H9 (cell line): Measurements from ENCODE around the gene PGAM4. TPM values are rescaled to one million over a fixed set of nuclear protein-coding genes. Genes with fewer than 3 reads are reported as not detected.

Experiments
- DNase-seq: peaks from one replicate; pipeline ENCODE4 v3.0.0-alpha.2; 2017
- H2AFZ ChIP-seq: one replicate; pipeline ENCODE4 v1.6.1; 2013; ENCODE audit warnings: mild to moderate bottlenecking, low read length, control low read depth, moderate library complexity
- H2AK5ac ChIP-seq: 2 replicates; pipeline ENCODE4 v1.6.1; 2013; ENCODE audit warnings: low read length, control low read depth, mixed read lengths; ENCODE audit not compliant: insufficient read length
- H2BK120ac ChIP-seq: one replicate; pipeline ENCODE4 v1.6.1; 2013; ENCODE audit warnings: low read depth, mild to moderate bottlenecking, low read length, control low read depth, inconsistent platforms; ENCODE audit not compliant: poor library complexity, severe bottlenecking
- H2BK12ac ChIP-seq: 2 replicates; pipeline ENCODE4 v1.6.1; 2013; ENCODE audit warnings: low read length, control low read depth, mixed read lengths, low read depth; ENCODE audit not compliant: insufficient read length
- H2BK15ac ChIP-seq: 2 replicates; pipeline ENCODE4 v1.6.1; 2013; ENCODE audit warnings: low read depth, low read length, control low read depth
- H2BK20ac ChIP-seq: one replicate; pipeline ENCODE4 v1.6.1; 2013; ENCODE audit warnings: low read depth, mild to moderate bottlenecking, low read length, control low read depth, inconsistent platforms; ENCODE audit not compliant: poor library complexity, severe bottlenecking
- H2BK5ac ChIP-seq: 2 replicates; pipeline ENCODE4 v1.6.1; 2013; ENCODE audit warnings: low read length, control low read depth, mixed read lengths; ENCODE audit not compliant: insufficient read length
- H3K14ac ChIP-seq: 2 replicates; pipeline ENCODE4 v1.6.1; 2013; ENCODE audit warnings: low read length, control low read depth; ENCODE audit not compliant: insufficient read depth
- H3K18ac ChIP-seq: 2 replicates; pipeline ENCODE4 v1.6.1; 2013; ENCODE audit warnings: low read depth, mild to moderate bottlenecking, mixed read lengths, low read length, control low read depth; ENCODE audit not compliant: insufficient read length
- H3K23ac ChIP-seq: 2 replicates; pipeline ENCODE4 v1.6.1; 2013; ENCODE audit warnings: low read length, control low read depth, mixed read lengths, low read depth; ENCODE audit not compliant: insufficient read length
- H3K23me2 ChIP-seq: 2 replicates; pipeline ENCODE4 v1.6.1; 2013; ENCODE audit warnings: low read depth, mild to moderate bottlenecking, mixed read lengths, low read length, control low read depth; ENCODE audit not compliant: insufficient read length, poor library complexity, severe bottlenecking
- H3K27ac ChIP-seq: 2 replicates; pipeline ENCODE4 v1.5.1; 2013; ENCODE audit warnings: low read length, control low read depth, mixed read lengths, low read depth; ENCODE audit not compliant: insufficient read length
- H3K27me3 ChIP-seq: 2 replicates; pipeline ENCODE4 v1.6.1; 2013; ENCODE audit warnings: low read length, control low read depth, inconsistent platforms; ENCODE audit not compliant: insufficient read depth
- H3K4ac ChIP-seq: 2 replicates; pipeline ENCODE4 v1.6.1; 2013; ENCODE audit warnings: low read depth, mild to moderate bottlenecking, control low read depth, inconsistent platforms, low read length, moderate library complexity
- H3K4me1 ChIP-seq: 2 replicates; pipeline ENCODE4 v1.6.1; 2013; ENCODE audit warnings: low read length, control low read depth, inconsistent platforms; ENCODE audit not compliant: insufficient read depth
- H3K4me2 ChIP-seq: 2 replicates; pipeline ENCODE4 v1.6.1; 2013; ENCODE audit warnings: low read length, control low read depth, mixed read lengths; ENCODE audit not compliant: insufficient read length, insufficient read depth
- H3K56ac ChIP-seq: 2 replicates; pipeline ENCODE4 v1.6.1; 2013; ENCODE audit warnings: low read depth, mild to moderate bottlenecking, mixed read lengths, low read length, control low read depth; ENCODE audit not compliant: insufficient read length
- H3K79me1 ChIP-seq: 2 replicates; pipeline ENCODE4 v1.6.1; 2013; ENCODE audit warnings: low read depth, mild to moderate bottlenecking, moderate library complexity, low read length, control low read depth, inconsistent platforms; ENCODE audit not compliant: insufficient read depth, poor library complexity, severe bottlenecking
- H3K79me2 ChIP-seq: 2 replicates; pipeline ENCODE4 v1.6.1; 2013; ENCODE audit warnings: low read length, control low read depth, inconsistent platforms; ENCODE audit not compliant: insufficient read depth
- H3K9ac ChIP-seq: 2 replicates; pipeline ENCODE4 v1.6.1; 2013; ENCODE audit warnings: low read length, control low read depth, mixed read lengths; ENCODE audit not compliant: insufficient read length; ENCODE audit errors: extremely low read depth
- H3K9me3 ChIP-seq: one replicate; pipeline ENCODE4 v1.6.1; 2013; ENCODE audit warnings: low read depth, low read length, inconsistent platforms; ENCODE audit not compliant: control insufficient read depth
- H3T11ph ChIP-seq: one replicate; pipeline ENCODE4 v1.6.1; 2013; ENCODE audit warnings: mild to moderate bottlenecking, low read length, control low read depth, inconsistent platforms
- H4K20me1 ChIP-seq: one replicate; pipeline ENCODE4 v1.6.1; 2013; ENCODE audit not compliant: control insufficient read depth, insufficient read length, insufficient read depth
- H4K5ac ChIP-seq: 2 replicates; pipeline ENCODE4 v1.6.1; 2013; ENCODE audit warnings: low read depth, mild to moderate bottlenecking, mixed read lengths, low read length, control low read depth; ENCODE audit not compliant: insufficient read length
- H4K8ac ChIP-seq: replicated peaks from 2 replicates; pipeline ENCODE4 v1.6.1; 2013; ENCODE audit warnings: low read length, control low read depth, mixed read lengths, low read depth; ENCODE audit not compliant: insufficient read length
- H4K91ac ChIP-seq: 2 replicates; pipeline ENCODE4 v1.6.1; 2013; ENCODE audit warnings: low read depth, mild to moderate bottlenecking, moderate library complexity, mixed read lengths, low read length, control low read depth; ENCODE audit not compliant: insufficient read length
- H3K27ac Mint-ChIP-seq, 3 experiments: 2 replicates in 2 of 3; 3 replicates in 1 of 3; pipeline ENCODE4 v1.8.0; 2020 to 2021; ENCODE audit warnings: mixed read lengths in 3 of 3, mild to moderate bottlenecking in 1 of 3, moderate library complexity in 1 of 3
- H3K27me3 Mint-ChIP-seq: 2 replicates; pipeline ENCODE4 v1.8.0; 2021; ENCODE audit warnings: low read depth, mild to moderate bottlenecking, moderate library complexity, mixed read lengths
- H3K36me3 Mint-ChIP-seq, 3 experiments: 2 replicates in 2 of 3; 3 replicates in 1 of 3; pipeline ENCODE4 v1.8.0; 2020 to 2021; ENCODE audit warnings: low read depth in 3 of 3, mixed read lengths in 3 of 3; ENCODE audit not compliant: insufficient read depth in 1 of 3
- H3K4me1 Mint-ChIP-seq, 2 experiments: 2 replicates each; pipeline ENCODE4 v1.8.0; 2020; ENCODE audit warnings: mixed read lengths in 2 of 2
- H3K4me3 Mint-ChIP-seq, 2 experiments: 2 replicates in 1 of 2; 3 replicates in 1 of 2; pipeline ENCODE4 v1.8.0; 2020 to 2021; ENCODE audit warnings: mild to moderate bottlenecking in 2 of 2, mixed read lengths in 2 of 2, moderate library complexity in 1 of 2
- H3K9me3 Mint-ChIP-seq, 2 experiments: 2 replicates in 1 of 2; 3 replicates in 1 of 2; pipeline ENCODE4 v1.8.0; 2020; ENCODE audit warnings: mild to moderate bottlenecking in 2 of 2, mixed read lengths in 2 of 2, moderate library complexity in 1 of 2
- WGBS: extraction: QIAGEN DNeasy Blood & Tissue Kit; methylation state at CpG from one replicate; pipeline ENCODE4 v1.1.7; 2013; ENCODE audit warnings: missing lambda C conversion rate, low lambda C conversion rate, mixed read lengths; ENCODE audit not compliant: insufficient read length; ENCODE audit errors: extremely low coverage; 5-methylcytosine and 5-hydroxymethylcytosine counted together
- total RNA-seq: library from RNA; stranded (reverse); gene quantifications from 2 replicates; pipeline ENCODE4 v1.2.1, GENCODE V29; 2021
- TF ChIP-seq, protein P1 (sequence below): fragments of 200-600 bp; sonication (generic); conservative IDR thresholded peaks from 3 replicates; pipeline ENCODE4 v1.8.0; 2021; ENCODE audit warnings: antibody characterized with exemption, mild to moderate bottlenecking

Gene PGAM4
- total RNA-seq, 1 experiment from 2014 or later = 0.52 TPM

GRCh38 chrX:77979870-77980269 lies 10.4 kb upstream of the PGAM4 start:
- H3K36me3 Mint-ChIP-seq = peaks cover 0 to 4% (median 0%) of the 10 kb centered on the region in 3 experiments; a peak in 2 of 7 replicates
- no peak overlapping the region for H2BK12ac ChIP-seq
- H2BK5ac ChIP-seq = no peak overlapping the region
- no peak overlapping the region for H4K8ac ChIP-seq
- no peak for DNase-seq
- H3K27ac Mint-ChIP-seq = no peak overlapping the region
- no peak overlapping the region for H3K9ac ChIP-seq
- no peak overlapping the region for H4K5ac ChIP-seq
- no peaks in the 10 kb centered on the region for H3K9me3 ChIP-seq
- no peak overlapping the region for H3K4me2 ChIP-seq
- TF ChIP-seq, protein P1, sequence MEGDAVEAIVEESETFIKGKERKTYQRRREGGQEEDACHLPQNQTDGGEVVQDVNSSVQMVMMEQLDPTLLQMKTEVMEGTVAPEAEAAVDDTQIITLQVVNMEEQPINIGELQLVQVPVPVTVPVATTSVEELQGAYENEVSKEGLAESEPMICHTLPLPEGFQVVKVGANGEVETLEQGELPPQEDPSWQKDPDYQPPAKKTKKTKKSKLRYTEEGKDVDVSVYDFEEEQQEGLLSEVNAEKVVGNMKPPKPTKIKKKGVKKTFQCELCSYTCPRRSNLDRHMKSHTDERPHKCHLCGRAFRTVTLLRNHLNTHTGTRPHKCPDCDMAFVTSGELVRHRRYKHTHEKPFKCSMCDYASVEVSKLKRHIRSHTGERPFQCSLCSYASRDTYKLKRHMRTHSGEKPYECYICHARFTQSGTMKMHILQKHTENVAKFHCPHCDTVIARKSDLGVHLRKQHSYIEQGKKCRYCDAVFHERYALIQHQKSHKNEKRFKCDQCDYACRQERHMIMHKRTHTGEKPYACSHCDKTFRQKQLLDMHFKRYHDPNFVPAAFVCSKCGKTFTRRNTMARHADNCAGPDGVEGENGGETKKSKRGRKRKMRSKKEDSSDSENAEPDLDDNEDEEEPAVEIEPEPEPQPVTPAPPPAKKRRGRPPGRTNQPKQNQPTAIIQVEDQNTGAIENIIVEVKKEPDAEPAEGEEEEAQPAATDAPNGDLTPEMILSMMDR = no peak
- H3K56ac ChIP-seq = no peak overlapping the region
- H3K4me1 Mint-ChIP-seq = peaks cover 0 to 3% of the 10 kb centered on the region in 2 experiments; a peak in 1 of 4 replicates
- no peak overlapping the region for H3K27ac ChIP-seq
- H2AK5ac ChIP-seq = no peak overlapping the region
- H3K4me3 Mint-ChIP-seq = no peak overlapping the region
- no peak overlapping the region for H2BK120ac ChIP-seq
- no CpG with 5 or more reads among the region's 4 CpGs for WGBS
- no peak overlapping the region for H2BK20ac ChIP-seq
- H3K27me3 ChIP-seq = no peaks in the 10 kb centered on the region
- H3K79me2 ChIP-seq = no peaks in the 10 kb centered on the region
- no peak overlapping the region for H3T11ph ChIP-seq
- no peak overlapping the region for H3K4ac ChIP-seq
- no peak overlapping the region for H4K91ac ChIP-seq
- H3K23me2 ChIP-seq = no peaks in the 10 kb centered on the region
- H3K14ac ChIP-seq = no peak overlapping the region
- no peak overlapping the region for H2BK15ac ChIP-seq
- H3K23ac ChIP-seq = no peak overlapping the region
- no peaks in the 10 kb centered on the region for H3K27me3 Mint-ChIP-seq
- H4K20me1 ChIP-seq = no peaks in the 10 kb centered on the region
- H3K79me1 ChIP-seq = no peaks in the 10 kb centered on the region
- H3K18ac ChIP-seq = no peak overlapping the region
- peaks cover 44 to 49% of the 10 kb centered on the region in 2 experiments for H3K9me3 Mint-ChIP-seq
- H3K4me1 ChIP-seq = no peaks in the 10 kb centered on the region
- H2AFZ ChIP-seq = no peak overlapping the region
